Activated CD4-positive, CD25-positive, alpha-beta regulatory T cell treated with anti-CD3 and anti-CD28 coated beads, Interleukin-2, amount 50 U/mL, for 16 hours (primary cell): ENCODE data around the gene XRCC4.

Source experiments
- DNase-seq: peaks from one replicate; pipeline ENCODE4 v3.0.0-alpha.2; 2020; ENCODE audit warnings: low read depth, low spot score

Gene XRCC4

GRCh38 chr5:83071286-83072051 lies 5.9 kb upstream of the XRCC4 start:
- DNase-seq = no peak

DNA sequence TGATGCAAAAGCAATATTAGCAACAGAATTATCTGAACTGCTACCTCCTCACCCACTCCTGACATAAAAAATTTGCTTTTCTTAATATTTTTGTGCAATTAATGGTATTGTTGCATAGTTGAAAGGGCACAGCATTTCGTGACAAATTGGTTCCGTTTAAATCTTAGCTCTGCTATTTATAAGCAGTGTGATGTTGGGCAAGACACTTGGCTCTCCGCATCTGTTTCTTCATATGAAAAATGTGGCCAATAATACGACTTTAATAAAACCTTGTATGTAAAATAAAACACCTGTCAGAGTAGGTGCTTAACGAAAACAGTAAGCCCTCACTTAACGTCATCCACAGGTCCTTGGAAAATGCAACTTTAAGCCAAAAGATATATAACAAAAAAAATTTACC lies 4.4 kb upstream of the XRCC4 start:
- no peak for DNase-seq

DNA sequence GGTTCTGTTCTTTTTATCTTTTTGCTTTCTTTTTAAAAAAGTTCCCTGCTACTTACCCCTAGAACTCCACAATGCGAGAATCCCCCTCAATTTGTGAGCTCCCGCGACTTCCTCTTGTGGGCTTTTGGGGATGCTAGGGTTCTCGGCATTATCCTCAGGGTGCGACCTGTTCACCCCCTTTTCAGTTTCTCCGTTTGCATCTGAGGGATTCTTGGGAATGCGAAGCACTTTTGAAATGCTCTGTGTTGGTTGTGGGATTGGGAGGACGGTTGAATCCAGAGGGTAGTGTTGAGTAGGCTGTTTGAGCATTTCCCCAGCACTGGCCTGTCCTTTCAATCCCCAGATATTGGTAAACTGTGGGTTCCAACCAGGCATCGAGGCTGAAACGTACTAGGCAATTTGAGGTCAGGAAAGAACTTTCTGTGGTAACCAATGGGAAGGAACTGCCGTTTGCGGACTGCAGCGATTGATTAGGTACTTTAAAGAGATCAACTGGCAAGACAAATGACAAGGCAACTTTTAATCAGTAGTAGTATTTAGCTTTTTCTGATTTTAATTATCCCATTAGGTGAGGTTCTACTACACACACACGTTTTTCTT lies 415 bp downstream of the XRCC4 start:
- no peak for DNase-seq

DNA sequence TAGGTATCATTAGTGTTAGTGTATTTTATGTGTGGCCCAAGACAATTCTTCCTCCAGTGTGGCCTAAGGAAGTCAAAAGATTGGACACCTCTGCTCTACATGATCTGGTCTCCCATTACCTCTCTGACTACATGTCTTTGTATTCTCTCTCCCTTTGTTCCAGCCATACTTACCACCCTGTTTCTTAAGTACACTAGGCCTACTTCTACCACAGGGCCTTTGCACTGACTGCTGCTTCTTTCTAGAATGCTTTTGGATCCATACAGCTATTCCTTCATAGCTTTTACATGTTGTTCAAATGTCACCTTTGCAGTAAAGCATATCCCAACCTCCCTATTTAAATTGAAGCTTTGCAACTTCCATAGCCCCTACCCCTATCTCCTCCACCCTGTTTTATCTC lies 5.4 kb downstream of the XRCC4 start:
- no peak for DNase-seq

- no peak for DNase-seq
Observed at GRCh38 chr5:83084336-83084735, 7.0 kb downstream of the XRCC4 start.

GRCh38 chr5:83085106-83085505 lies 7.8 kb downstream of the XRCC4 start:
- no peak for DNase-seq

- DNase-seq = no peak
Observed at GRCh38 chr5:83090169-83090568, 12.8 kb downstream of the XRCC4 start.

DNA sequence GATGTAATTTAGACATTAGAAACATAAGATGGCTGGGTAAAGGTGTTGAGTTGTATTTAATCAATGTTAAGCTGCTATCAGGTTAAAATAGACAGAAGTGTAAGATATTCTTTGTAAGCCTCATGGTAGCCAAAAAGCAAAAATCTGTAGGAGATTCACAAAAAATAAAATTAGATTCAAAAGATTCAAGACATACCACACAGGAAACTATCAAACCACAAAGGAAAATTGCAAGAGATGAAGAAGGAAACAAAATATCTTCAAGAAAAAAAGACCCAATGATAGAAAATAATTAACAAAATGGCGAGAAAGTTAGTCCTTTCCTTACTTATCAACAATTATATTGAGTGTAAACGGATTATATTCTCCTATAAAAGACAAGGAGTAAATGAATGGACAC lies 15.3 kb downstream of the XRCC4 start:
- no peak for DNase-seq

- DNase-seq = no peak
Observed at GRCh38 chr5:83093692-83094091, 16.3 kb downstream of the XRCC4 start.

DNA sequence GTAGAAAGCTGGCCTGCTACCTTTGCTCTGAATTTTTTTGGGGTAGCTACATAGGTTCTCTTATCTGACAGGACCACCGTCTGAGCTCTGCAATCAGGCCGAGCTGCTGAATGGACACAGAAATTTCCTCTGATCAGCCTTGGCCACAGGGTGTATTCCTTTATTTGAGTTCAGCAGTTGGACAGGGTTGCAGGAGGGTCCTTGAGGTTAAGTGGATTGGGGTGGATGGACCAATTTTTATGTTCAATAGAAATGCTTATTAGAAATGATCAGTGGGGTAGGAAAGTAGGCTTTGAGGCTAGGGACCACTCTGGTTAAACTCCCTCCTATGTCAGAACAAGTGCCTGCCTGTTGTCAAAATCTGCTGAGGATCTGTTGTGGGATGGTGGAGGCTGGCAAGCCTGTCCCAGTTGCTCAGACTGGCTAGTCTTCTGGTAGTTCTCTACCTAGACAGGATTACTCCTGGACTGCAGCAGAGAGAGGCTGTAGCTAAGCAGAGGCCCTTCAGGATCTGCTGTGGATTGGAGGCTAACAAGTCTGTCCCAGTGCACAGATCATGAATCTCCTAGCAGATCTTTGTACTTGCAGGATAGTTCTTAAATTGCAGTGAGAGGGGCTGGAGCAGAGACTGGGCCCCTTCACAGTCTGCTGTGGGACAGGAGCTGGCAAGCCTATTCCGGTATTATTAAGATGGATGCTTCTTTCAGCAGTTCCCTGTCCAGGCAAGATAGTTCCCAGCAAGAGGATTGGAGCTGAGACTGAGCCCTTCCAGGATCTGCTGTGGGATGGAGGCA lies 18.0 kb downstream of the XRCC4 start:
- DNase-seq = no peak

DNA sequence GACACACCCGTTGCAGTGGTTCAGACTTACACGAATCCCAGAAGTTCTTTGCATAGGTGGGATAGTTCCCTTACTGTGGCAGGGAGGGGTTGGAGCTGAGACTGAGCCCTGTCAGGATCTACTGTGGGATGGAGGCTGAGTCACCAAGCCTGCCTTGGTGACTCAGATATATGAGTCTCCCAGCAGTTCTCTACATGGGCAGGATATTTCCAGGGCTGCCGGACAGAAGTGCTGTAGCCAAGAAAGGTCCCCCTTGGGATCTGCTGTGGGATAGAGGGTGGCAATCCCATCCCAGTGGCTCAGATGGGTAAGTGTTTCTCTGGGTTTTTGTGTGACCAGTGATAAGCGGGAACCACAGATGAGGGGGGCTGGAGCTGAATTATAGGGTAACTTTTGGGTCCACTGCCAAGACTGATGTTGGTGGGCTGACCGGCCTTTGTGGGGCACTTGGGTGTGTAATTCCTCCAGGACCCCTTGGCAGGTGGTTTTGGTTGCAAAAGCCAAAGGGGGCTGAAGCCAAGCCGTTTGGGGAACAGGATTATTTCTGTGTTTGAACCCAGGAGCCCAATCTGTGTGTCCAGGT lies 18.7 kb downstream of the XRCC4 start:
- DNase-seq = no peak

DNA sequence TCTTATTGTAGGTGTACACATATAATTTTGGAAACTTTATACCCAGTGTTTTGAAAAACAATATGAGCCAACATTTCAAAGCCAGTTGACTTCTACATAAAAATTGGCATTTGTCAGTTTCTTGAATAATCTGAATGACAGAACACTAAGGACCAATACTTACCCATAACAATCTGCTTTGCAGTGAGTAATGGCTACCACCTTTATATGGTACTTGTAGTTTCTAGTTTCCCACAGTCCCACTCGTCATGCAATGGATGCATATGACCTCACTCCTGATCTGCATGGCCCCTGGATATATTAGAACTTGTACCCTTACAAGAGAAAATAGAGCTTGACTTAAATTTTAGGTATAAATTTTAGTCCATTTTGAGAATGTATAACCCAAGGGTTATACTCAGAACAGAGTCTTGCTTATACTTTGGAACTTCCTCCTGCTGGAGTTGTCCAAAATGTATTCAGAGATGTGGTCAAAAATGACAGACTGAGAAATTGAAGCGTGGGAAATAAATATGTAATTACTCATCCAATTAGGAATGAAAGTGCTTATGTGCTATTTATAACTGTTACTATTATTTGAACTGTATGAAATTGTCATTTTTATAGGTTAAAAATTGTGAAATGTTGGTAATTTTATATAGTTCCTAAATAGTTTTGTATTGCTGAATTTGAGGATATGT lies 19.5 kb downstream of the XRCC4 start:
- no peak for DNase-seq

DNA sequence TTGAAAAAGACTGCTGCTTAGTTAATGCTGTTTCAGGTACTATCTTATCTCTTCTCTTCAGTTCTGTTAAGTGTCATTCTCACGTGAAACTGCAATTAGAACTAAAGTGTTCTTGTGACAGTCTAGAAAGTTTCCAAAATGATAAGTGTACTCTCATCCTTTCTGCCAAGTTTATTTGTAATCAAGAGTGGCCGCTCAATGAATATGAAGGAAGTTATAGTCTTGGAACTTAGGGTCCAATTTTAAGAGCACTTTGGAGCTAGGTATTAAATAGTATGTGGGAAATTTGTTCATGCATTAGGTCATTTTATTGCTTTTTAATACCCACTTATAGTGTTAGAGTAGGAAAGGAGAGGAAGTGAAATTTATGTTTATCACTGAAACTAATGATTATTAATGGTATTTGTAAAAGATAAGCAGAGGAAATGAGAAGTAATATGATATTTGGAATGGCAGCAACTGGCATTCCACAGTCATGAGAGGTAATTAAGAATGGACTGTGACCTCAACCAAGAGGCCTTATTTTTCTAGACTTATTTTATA lies 20.4 kb downstream of the XRCC4 start:
- no peak for DNase-seq

GRCh38 chr5:83099001-83099400 lies 21.7 kb downstream of the XRCC4 start:
- DNase-seq = no peak

DNA sequence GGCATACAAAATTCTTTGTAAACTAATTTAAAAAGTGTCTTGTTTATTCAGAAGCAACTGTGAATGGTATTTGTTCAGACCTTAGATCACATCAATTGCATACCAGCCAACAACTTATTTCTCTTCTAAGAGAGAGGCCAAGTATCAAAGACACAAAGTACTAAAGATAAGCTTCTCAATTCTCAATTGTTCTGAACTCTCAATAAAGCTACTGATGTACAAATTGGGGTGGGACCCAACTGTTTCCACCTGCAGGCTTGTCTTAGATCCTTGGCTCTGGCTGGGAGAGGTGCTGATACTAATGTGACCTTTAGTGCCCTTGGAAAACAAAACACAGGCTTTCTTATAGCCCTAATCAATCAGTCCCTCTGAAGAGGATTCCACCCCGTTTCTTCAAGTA lies 22.1 kb downstream of the XRCC4 start:
- no peak for DNase-seq

DNA sequence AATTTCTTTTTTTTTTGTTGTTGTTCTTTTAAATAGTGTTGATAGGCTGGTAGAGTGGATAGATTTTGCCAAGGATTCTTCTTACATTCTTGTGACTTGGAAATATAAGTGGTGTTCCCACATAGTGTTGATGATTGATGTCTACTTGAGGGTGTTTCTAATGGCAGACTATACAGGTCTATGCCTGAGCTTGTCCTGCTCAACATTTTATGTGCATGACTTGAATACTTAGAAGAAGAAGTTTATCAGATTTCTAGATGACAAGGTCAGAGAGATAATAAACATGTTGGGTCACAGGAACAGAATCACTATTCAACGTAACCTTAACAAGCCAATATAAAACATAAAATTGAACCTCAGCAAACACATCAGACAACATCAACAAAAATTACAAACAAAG lies 24.2 kb downstream of the XRCC4 start:
- DNase-seq = no peak

DNA sequence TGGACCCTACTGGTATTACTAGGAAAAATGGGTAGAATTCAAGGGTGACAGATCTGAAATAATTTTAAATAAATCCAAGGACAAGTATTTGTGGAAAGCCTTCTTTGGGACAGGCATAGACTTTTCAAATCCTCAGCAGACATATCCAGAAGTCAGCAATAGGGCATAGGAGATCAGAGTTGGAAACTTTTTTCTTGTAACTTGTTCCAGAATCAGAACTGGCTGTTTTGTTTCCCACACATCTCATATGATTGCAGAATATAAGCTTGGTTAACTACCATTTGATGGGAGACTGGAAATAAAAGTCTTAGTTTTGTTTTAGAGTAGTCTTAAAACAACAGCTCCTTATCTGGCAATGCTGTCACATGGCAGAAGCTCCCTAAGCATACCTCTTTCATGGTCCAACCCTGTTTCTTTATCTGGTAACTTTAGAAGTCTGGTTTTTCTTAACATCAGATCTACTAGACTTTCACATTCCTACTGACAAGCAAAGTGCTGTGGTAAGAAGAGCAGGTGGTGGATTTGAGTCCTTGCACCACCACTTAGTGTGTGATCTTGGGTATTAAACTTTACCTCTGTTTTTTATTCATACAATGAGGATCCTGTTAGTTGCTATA lies 25.1 kb downstream of the XRCC4 start:
- no peak for DNase-seq

DNA sequence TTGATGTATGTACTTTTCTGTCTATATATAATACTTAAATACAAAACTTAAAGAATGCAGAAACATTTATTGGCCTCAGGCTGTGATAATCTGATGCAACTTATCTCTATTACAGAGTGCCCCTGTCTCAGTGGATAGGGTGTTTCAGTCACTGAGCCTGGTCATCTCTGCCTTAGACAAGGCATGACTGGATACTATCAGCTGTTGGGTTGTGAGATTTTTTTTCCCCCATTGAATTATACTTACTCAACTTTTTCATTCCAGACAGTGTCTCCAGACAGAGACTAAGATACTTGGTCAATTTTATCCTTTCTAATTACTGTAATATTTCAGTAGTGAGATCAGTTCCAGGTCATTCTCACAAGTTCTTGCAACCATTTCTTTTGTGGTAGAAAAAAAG lies 26.7 kb downstream of the XRCC4 start:
- no peak for DNase-seq

GRCh38 chr5:83107692-83108420 lies 30.5 kb downstream of the XRCC4 start:
- no peak for DNase-seq

- DNase-seq = no peak
Observed at GRCh38 chr5:83109380-83109779, 32.0 kb downstream of the XRCC4 start.
